ENCODE results near the gene RFESD. TPM values are rescaled to one million over a fixed set of nuclear protein-coding genes. Genes with fewer than 3 reads are reported as not detected.

RFESD gene
- total RNA-seq, 1 experiment from 2014 or later: 1.6 TPM

DNA sequence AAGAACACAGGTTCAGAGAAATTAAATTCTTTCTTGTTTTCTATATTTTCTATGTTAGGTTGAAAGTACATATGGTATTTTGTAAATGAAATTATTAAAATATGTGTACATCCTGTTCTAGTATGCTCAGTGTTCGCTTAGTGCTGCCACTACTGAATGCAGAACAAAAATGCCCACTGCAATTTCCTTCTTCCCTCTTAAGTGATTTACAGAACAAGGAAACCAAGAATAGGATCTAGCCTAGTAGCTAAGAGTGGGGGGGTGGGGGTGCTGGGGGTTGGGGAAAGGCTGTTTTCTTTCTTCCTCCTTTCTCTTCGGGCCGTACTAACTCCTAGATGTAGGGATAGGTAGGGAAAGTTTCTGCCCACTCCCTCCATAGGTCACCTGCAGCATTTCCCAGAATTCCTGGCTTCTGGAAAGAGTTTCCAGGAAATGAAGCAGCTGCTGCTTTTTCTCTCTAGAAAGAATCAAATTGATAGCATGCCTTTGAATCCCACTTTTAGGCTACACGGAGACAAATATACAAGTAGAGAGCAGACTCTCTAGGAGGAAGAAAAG lies 20.6 kb downstream of the RFESD start:
- Histone ChIP-seq H3K9me3 (no peaks in the 10 kb centered on the region; the same call in 1 of the 2 replicates), H3K4me3 (ENCODE audit: low read depth, low read length) (no peak overlapping the region), H3K4me1 (peaks cover 26% of the 10 kb centered on the region), H3K27me3 (replicated peaks; ENCODE audit: control insufficient read depth, insufficient read depth, low read length) (no peaks in the 10 kb centered on the region), H3K36me3 (ENCODE audit: control insufficient read depth, insufficient read depth, low read length) (no peaks in the 10 kb centered on the region)
- intact Hi-C loops (cut with micrococcal nuclease; ENCODE audit: unreplicated experiment): no loop called here
- BruUV-seq (replicated peaks): no TSS peak
- Mint-ChIP-seq H3K4me1 (ENCODE audit: low read depth, unreplicated experiment) (peaks cover 14% of the 10 kb centered on the region), H3K27me3 (ENCODE audit: insufficient read depth, unreplicated experiment) (no peaks in the 10 kb centered on the region), H3K4me3 (ENCODE audit: unreplicated experiment) (no peak overlapping the region), H3K36me3 (ENCODE audit: insufficient read depth, unreplicated experiment) (no peaks in the 10 kb centered on the region), H3K9me3 (ENCODE audit: unreplicated experiment) (no peaks in the 10 kb centered on the region), H3K27ac (ENCODE audit: unreplicated experiment) (no peak overlapping the region)
- TF ChIP-seq, protein P1, sequence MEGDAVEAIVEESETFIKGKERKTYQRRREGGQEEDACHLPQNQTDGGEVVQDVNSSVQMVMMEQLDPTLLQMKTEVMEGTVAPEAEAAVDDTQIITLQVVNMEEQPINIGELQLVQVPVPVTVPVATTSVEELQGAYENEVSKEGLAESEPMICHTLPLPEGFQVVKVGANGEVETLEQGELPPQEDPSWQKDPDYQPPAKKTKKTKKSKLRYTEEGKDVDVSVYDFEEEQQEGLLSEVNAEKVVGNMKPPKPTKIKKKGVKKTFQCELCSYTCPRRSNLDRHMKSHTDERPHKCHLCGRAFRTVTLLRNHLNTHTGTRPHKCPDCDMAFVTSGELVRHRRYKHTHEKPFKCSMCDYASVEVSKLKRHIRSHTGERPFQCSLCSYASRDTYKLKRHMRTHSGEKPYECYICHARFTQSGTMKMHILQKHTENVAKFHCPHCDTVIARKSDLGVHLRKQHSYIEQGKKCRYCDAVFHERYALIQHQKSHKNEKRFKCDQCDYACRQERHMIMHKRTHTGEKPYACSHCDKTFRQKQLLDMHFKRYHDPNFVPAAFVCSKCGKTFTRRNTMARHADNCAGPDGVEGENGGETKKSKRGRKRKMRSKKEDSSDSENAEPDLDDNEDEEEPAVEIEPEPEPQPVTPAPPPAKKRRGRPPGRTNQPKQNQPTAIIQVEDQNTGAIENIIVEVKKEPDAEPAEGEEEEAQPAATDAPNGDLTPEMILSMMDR (IDR thresholded peaks at IDR 0.05; ENCODE audit: insufficient read depth in 1 of 2, low read depth in 1 of 2, low read length in 1 of 2, severe bottlenecking in 1 of 2, unreplicated experiment in 1 of 2): no peak
- ChIA-PET CTCF (no interaction called here), POLR2A (interaction anchor here (1.2 kb wide), 1 partner anchor 20 kb away, joined by 4 read pairs; the partner anchor contains the start of gene RFESD)
- DNase-seq: no peak

DNA sequence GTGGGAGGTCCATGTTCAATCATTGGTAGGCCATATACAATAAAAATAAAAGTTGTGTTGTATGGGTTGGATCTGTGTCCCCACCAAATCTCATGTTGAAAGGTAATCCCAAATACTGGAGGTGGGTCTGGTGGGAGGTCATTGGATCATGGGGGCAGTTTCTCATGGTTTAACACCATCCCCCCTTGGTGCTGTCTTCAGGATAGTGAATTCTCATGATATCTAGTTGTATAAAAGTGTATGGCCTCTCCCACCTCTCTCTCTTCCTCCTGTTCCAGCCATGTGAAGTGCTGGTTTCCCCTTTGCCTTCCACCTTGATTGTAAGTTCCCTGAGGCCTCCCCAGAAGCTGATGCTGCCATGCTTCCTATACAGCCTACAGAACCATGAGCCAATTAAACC lies 21.1 kb downstream of the RFESD start:
- Mint-ChIP-seq H3K27ac (ENCODE audit: unreplicated experiment) (no peak overlapping the region), H3K4me3 (ENCODE audit: unreplicated experiment) (no peak overlapping the region), H3K4me1 (ENCODE audit: low read depth, unreplicated experiment) (peaks cover 17% of the 10 kb centered on the region), H3K9me3 (ENCODE audit: unreplicated experiment) (no peaks in the 10 kb centered on the region), H3K27me3 (ENCODE audit: insufficient read depth, unreplicated experiment) (no peaks in the 10 kb centered on the region), H3K36me3 (ENCODE audit: insufficient read depth, unreplicated experiment) (no peaks in the 10 kb centered on the region)
- no peaks in the 10 kb centered on the region; the same call in 1 of the 2 replicates for H3K9me3 ChIP-seq
- H3K4me1 ChIP-seq: peaks cover 31% of the 10 kb centered on the region
- ChIA-PET POLR2A (no interaction called here), CTCF (no interaction called here)
- no peak overlapping the region for H3K4me3 ChIP-seq (ENCODE audit: low read depth, low read length)
- TF ChIP-seq, protein P1 (IDR thresholded peaks at IDR 0.05; ENCODE audit: insufficient read depth in 1 of 2, low read depth in 1 of 2, low read length in 1 of 2, severe bottlenecking in 1 of 2, unreplicated experiment in 1 of 2): no peak
- DNase-seq: no peak
- no peaks in the 10 kb centered on the region for H3K27me3 ChIP-seq (replicated peaks; ENCODE audit: control insufficient read depth, insufficient read depth, low read length)
- BruUV-seq (replicated peaks): no TSS peak
- intact Hi-C loops (cut with micrococcal nuclease; ENCODE audit: unreplicated experiment): no loop called here
- H3K36me3 ChIP-seq (ENCODE audit: control insufficient read depth, insufficient read depth, low read length): no peaks in the 10 kb centered on the region

DNA sequence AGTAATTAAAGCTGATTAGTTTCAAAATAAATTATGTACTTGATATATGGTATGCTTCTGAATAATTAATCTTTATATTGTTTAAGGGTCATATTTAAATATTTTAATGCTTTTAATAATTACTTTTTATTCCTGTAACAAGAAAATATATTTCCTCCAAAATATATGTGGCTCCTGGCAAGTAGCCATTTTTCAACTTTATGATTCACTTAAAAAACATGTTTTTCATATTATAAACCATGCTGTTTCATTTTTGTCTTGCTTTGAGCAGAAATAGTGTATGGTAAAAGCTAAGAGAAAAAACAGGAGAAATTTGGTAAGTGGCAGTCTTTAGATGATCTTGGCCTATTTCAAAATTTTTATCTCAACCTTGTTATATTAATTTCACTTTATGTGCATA lies 21.6 kb downstream of the RFESD start:
- POLR2A ChIA-PET: no interaction called here
- Mint-ChIP-seq H3K27me3 (ENCODE audit: insufficient read depth, unreplicated experiment) (no peaks in the 10 kb centered on the region), H3K36me3 (ENCODE audit: insufficient read depth, unreplicated experiment) (no peaks in the 10 kb centered on the region), H3K4me3 (ENCODE audit: unreplicated experiment) (no peak overlapping the region), H3K9me3 (ENCODE audit: unreplicated experiment) (no peaks in the 10 kb centered on the region), H3K27ac (ENCODE audit: unreplicated experiment) (no peak overlapping the region), H3K4me1 (ENCODE audit: low read depth, unreplicated experiment) (peaks cover 22% of the 10 kb centered on the region)
- no peaks in the 10 kb centered on the region; the same call in 1 of the 2 replicates for H3K9me3 ChIP-seq
- H3K27me3 ChIP-seq (replicated peaks; ENCODE audit: control insufficient read depth, insufficient read depth, low read length): no peaks in the 10 kb centered on the region
- CTCF ChIA-PET: no interaction called here
- H3K4me1 ChIP-seq: peaks cover 36% of the 10 kb centered on the region
- BruUV-seq (replicated peaks): no TSS peak
- intact Hi-C loops (cut with micrococcal nuclease; ENCODE audit: unreplicated experiment): no loop called here
- TF ChIP-seq, protein P1 (IDR thresholded peaks at IDR 0.05; ENCODE audit: insufficient read depth in 1 of 2, low read depth in 1 of 2, low read length in 1 of 2, severe bottlenecking in 1 of 2, unreplicated experiment in 1 of 2): no peak
- no peaks in the 10 kb centered on the region for H3K36me3 ChIP-seq (ENCODE audit: control insufficient read depth, insufficient read depth, low read length)
- no peak overlapping the region for H3K4me3 ChIP-seq (ENCODE audit: low read depth, low read length)
- DNase-seq: no peak

Data from Caco-2 (cell line).